Suprapubic skin (tissue), 4 donors: Measurements from ENCODE around the gene SULT1C4.

ENCODE experiments used
- CTCF ChIP-seq, 2 donors: fragments of 200-600 bp in 1 of 2; fragments of 450-650 bp in 1 of 2; sonication (generic) in 1 of 2; IDR thresholded peaks; one replicate each; pipeline ENCODE4 v1.5.1; 2016 to 2019; ENCODE audit warnings: antibody characterized with exemption in 2 of 2, mild to moderate bottlenecking in 1 of 2, moderate library complexity in 1 of 2
- POLR2A ChIP-seq, 2 donors: fragments of 450-650 bp; IDR thresholded peaks; one replicate each; pipeline ENCODE4 v1.6.1; 2017; ENCODE audit warnings: antibody characterized with exemption in 2 of 2, mild to moderate bottlenecking in 2 of 2, moderate library complexity in 2 of 2
- POLR2AphosphoS5 ChIP-seq, 3 donors: sonication (generic); formaldehyde crosslinking; IDR thresholded peaks; one replicate each; pipeline ENCODE4 v1.6.1; 2017; ENCODE audit warnings: antibody characterized with exemption in 3 of 3

- TF ChIP-seq CTCF (IDR thresholded peaks at IDR 0.05) (no peak), POLR2A (IDR thresholded peaks at IDR 0.05) (no peak), POLR2AphosphoS5 (IDR thresholded peaks at IDR 0.05) (no peak)
These were observed 30.0 kb upstream of the SULT1C4 start for GRCh38 chr2:108347786-108348185.
